Measurements from ENCODE around the gene SON.

DNA sequence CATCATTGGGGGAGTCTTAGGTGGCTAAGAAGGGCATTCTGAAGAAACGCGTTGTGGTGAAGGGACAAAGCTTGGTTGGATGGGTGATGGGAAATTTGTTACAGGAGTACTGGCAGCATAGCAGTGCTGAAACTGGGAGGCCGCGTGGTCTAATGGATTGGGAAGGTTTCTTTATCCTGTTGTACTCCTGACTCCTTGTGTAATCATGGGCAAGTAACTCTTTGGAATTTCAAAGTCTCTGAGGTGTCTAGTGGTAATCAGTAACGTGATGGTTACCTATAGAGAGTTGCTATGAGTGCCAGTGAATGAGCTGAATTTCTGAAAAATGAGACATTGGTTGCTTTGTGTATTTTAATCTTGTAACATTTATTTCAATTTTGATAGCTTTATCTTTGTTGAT, 27.2 kb downstream of the SON start:
- TF ChIP-seq, protein P1, sequence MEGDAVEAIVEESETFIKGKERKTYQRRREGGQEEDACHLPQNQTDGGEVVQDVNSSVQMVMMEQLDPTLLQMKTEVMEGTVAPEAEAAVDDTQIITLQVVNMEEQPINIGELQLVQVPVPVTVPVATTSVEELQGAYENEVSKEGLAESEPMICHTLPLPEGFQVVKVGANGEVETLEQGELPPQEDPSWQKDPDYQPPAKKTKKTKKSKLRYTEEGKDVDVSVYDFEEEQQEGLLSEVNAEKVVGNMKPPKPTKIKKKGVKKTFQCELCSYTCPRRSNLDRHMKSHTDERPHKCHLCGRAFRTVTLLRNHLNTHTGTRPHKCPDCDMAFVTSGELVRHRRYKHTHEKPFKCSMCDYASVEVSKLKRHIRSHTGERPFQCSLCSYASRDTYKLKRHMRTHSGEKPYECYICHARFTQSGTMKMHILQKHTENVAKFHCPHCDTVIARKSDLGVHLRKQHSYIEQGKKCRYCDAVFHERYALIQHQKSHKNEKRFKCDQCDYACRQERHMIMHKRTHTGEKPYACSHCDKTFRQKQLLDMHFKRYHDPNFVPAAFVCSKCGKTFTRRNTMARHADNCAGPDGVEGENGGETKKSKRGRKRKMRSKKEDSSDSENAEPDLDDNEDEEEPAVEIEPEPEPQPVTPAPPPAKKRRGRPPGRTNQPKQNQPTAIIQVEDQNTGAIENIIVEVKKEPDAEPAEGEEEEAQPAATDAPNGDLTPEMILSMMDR (IDR thresholded peaks at IDR 0.05 in 8 of 11, conservative IDR thresholded peaks at IDR 0.05 in 3 of 11), result no peak
- TF ChIP-seq POLR2A (IDR thresholded peaks at IDR 0.05) (no peak), POLR2AphosphoS5 (IDR thresholded peaks at IDR 0.05) (no peak)
